HG03108 (cell line): ENCODE measurements around the gene MTFR1L.
A peak's percentile ranks its signal among the peaks of the same experiment; 100 is the strongest.

Source experiments
- ATAC-seq: cut with Tn5 transposase; IDR thresholded peaks from one replicate; pipeline ENCODE4 v1.9.1; 2021; ENCODE audit warnings: moderate library complexity; ENCODE audit not compliant: unreplicated experiment

Gene MTFR1L

DNA sequence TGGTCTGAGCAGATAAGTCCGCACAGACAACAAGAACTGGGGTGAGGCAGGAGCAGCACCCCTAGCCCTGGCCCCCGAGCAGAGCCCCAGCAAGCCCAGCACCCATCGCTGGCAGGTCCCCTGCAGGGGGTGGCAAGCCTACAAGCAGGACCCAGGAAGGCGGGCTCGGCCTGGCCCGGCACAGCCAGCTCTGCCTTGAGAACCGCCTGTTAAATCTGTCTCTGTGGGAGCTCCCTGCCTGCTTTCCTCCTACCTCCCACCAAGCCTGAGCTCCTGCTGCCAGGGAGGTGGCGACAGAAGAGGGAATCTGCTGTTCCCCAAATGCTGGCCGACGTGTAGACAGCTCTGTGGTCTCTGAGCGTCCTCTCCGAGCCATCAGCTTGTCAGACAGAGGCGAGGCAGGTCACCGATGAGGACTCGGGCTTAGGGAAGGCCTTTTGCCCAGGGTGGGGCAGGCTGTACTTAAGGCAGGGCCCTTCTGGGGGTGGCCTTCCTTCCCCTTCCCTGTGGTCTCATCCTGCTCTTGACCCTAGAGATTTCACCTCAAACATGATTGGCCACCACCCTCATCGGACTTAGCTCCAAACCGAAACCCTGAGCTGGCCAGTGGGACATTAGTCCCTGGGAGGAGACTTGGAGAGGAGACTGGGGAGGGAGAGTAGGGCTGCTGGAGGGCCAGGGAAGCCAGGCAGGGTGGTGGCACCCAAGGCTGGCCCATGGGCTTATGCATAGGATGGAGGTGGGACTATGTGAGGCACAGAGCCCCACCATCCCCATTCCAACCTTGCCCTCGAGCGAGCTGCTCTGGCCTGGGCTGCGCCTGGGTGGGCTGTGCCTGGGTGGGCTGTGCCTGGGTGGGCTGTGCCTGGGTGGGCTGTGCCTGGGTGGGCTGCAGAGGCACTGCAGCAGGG lies 12.0 kb upstream of the MTFR1L start:
- ATAC-seq = no peak

GRCh38 chr1:25808481-25809244 lies 11.1 kb upstream of the MTFR1L start:
- no peak for ATAC-seq

DNA sequence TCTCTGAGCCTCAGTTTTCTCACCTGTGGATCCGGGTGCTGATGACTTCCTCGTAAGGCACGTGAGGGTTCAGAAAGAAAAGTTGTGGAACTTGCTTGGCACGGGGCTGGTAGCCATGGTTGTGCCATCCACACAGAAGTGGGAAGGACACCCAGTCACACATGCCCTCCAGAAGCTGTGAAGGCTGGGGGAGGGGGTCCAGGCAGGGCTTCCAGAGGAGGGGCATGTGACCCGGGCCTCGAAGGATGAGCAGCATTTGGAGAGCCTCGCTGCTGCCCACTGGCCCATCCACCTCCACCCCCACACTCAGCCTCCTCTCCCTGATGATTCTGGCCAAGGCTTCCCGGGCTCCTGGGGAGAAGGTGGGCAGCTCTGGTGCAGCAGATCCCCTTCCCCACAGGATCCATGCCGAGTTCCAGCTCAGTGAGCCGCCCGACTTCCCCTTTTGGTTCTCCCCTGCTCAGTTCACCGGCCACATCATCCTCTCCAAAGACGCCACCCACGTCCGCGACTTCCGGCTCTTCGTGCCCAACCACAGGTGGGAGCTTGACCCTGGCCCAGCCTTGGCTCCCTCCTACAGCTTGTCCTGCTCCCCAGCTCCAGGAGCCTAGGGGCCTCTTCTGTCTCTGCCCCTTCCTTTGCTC lies 10.3 kb upstream of the MTFR1L start:
- no peak for ATAC-seq

DNA sequence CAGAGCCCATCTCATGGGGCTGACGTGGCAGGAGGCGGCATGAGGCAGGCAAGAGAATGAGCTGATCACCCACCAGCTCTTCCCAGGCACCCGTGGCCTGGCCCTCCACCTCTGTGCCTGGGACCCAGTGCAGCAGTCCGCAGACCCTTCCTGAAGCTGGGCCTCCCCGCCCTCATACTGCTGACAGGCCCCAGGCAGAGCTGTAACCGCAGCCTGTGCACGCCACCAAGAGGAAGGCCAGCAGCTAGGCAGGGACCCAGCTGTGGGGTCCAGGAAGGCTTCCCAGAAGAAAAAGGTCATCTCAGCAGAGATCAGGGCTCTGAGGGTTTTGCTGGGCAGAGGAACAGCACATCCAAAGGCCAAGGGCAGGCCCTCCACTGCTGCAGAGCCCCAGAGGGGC lies 9.8 kb upstream of the MTFR1L start:
- no peak for ATAC-seq

DNA sequence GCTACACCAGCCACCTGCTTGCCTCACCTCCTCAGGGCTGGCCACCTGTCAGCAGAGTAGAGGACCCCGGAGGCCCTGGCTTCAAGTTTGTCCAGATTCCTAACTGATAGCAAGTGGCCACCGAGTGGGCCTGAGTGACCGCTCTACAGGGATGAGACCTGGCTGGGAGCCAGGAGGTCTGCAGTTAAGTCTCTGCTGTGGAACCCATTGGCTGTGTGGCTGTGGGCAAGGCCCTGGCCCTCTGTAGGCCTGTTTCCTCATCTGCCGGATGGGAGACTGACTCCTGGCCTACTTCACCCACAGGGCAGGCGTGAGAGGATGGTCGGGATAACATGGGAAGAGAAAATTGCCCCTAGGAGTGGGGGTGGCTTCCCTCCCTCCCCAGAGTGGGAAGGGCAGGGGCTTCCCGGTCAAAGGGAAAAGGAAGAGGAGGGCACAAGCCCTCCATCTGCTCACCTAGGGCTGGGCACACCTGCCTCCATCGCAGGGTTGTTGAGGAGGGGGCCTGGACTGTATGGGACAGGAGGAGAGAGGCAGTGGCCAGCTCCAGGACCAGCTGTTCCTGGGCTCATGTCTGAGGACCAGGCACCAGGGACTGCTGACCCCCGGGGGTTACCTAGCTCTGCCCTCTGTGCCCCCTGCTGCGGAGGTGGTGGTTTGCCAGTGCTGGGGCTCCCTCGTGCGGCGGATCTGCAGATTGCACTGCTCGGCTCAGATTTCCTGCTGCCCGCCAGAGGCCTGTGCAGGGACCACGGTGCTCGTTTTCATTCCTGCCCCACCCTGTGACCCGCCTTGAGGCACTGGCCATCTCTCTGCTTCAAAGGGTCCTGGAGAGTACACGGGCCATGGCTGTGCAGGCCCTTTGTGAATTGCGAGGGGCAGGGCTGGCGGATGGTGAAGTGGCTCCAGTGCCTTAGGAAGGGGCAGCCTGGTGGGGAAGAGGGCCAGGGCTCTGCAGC lies 9.1 kb upstream of the MTFR1L start:
- no peak for ATAC-seq

- no peak for ATAC-seq
Observed at GRCh38 chr1:25811384-25812082, 8.2 kb upstream of the MTFR1L start.

DNA sequence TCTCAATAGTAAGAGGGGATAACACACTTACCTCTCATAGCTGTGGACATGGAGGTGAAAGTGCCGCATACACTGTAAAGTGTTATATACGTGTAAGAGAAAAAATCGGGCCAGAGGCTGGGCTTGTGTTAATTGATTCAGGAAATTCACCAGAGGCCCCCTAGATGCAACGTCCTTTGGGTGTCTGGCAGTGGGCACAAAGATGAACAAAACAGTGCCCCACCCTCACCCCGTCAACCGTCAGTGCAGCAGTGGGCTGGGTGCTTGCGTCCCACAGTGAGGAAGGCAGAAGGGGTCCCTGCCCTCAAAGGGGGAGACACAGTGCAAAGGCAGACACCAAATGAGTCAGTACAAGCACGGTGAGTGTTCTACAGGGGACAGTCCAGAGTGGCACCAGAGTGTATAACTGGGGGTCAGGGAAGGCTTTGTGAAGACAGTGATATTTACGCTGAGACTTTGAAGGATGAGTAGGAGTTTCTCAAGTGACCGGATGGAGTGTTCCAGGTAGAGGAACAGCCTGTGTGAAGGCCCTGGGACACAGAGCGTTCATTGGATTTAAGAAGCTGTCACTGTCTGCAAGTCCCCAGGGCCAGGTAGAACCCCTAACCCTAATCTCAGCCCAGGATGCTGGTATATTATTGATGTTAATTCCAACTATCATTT lies 6.6 kb upstream of the MTFR1L start:
- no peak for ATAC-seq

GRCh38 chr1:25813734-25814471 lies 5.9 kb upstream of the MTFR1L start:
- no peak for ATAC-seq

DNA sequence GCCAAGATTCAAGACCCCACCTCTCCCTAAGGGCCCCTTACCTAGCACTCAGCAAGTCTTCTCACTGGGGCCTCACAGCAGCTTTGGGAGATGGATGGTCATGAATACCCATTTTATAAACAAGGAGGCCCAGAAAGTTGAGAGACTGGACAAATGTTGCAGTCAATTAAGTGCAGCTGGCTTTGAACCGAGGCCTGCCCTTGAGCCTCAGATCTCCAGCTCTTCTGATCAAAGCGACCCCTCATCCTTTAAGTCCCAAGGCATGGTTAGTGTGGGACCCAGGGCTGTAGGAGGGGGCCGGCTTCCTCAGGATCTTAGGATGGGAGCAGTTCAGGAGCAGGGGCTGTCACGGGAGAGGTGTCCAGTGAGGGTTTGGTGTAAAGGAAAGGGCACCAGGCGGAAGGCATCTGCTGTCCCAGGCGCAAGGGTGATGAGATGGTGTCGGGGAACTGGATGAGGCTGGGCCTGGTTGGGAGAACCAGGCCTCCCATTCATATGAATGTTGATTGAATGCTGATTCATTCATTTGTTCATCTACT lies 5.1 kb upstream of the MTFR1L start:
- no peak for ATAC-seq

DNA sequence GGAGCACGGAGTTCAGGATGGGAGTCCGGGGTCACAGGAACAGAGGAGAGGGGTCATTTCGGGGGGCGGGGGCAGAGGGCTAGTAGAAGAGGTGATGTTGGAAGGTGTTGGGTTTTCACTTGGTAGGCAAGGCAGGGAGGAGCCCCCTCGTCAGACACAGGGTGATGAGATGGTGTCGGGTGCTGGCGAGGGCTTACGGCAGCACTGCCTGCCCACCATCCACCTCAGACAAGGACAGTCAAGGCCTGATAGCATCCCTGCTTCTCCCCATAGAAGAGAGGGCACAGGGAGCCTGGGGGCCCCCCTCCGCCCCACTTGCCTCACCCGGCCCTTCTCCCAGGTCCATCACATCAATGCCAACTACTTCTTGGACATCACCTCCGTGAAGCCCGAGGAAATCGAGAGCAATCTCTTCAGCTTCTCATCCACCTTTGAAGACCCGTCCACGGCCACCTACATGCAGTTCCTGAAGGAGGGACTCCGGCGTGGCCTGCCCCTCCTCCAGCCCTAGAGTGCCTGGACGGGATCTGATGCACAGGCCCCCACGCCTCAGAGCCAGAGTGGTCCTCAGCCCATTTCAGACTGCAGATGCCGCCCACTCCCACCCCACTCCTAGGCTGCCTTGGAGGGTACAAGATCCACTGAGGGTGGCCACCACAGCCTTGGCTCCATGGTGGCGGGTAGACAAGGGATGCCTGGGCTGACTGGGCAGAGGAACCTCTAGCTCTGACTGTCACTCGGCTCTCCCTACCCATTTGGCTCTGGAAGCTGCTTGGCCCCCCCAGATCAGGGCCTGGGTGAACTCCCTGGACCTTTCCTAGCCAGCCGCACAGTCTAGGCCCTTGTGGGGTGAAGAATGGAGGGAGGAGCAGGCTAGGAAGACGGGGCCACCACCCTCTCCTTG lies 4.3 kb upstream of the MTFR1L start:
- no peak for ATAC-seq

DNA sequence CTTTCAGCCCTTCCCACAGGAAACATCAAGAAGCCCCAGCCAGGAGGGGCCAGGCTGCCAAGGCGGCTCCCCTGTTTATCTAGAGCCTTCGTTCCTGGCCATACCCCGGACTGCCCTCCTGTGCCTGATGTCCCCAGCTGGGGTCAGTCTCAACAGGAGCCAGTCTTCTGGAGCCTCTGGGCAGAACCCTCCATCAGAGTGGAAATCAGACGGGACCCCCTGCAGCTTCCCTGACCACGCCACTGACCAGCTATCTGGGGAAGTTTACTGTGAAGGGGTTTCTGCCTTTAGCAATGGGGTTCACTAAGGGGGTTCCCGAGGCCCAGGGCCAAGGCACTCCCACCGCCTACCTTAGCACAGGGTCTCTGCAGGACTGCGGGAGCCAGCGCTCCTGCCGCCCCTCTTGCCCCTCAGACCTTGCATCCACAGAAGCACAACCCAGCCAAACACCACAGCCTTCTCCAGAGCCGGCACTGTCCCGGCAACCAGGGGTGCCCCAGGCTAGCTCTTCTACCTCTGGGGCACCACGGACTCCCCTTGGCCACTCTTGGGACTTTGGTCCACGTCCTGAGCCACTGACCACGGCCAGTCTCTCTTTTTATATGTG lies 3.5 kb upstream of the MTFR1L start:
- no peak for ATAC-seq

GRCh38 chr1:25817840-25818501 lies 1.8 kb upstream of the MTFR1L start:
- no peak for ATAC-seq

DNA sequence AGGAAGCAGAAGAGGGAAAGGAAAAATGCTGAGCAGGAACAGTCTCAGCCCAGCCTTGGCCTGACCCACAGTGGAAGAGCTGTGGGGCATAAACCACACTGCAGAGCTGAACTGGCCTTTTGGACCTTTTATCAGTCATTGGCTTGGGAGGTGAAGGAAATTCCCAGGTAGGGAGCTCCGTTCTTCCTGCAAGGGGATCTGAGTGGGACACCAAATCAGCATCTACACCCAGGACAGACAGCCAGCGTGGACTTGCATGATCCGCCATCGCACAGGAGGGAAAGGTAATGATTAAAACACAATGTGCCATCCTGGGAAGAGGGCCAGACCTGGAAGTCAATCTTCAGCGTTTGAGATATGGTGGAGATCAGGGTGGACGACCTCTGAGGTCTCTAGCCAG lies 1.2 kb upstream of the MTFR1L start:
- ATAC-seq = no peak

DNA sequence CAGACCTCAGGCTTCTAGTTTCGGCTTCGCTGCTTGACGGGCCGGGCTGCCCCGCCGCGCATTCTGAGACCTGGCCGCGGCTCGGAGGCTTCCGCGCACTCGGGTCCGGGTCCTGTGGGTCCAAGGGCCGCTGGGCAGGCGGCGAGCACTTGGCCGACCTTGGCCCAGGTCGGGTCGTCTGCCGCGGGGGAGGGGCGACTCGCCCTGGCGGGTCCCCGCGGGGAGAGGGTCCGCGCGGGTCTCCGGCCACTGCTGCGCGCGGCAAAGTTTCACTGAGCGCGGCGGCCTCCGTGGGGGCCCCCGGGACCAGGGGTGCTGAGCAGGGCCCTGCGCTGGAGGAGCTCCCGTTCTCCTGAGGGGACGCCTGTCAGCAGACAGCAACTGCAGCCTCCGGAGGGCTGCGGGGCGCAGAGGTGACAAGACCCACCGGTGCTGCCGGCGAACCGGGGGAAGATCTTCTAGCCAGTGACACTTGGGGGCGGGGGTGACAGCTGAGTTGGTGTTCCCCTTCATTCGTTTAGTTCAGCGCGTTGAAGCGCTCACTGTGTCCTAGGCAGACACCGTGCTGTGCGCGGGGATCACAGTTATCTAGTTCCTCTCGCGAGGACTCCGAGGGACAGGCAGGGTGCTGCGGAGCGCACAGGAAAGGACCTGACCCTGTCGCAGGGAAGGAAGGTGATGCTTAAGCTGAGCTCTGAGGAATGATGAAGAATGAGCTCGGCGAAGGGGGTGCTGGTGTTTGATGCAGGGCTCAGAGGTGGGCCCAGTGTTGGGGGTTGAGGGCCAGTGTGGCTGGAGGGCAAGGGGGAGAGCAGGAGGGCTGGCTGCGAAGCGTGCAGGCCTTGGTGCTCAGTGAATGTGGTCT lies 725 bp downstream of the MTFR1L start:
- ATAC-seq = peak; percentile 39

DNA sequence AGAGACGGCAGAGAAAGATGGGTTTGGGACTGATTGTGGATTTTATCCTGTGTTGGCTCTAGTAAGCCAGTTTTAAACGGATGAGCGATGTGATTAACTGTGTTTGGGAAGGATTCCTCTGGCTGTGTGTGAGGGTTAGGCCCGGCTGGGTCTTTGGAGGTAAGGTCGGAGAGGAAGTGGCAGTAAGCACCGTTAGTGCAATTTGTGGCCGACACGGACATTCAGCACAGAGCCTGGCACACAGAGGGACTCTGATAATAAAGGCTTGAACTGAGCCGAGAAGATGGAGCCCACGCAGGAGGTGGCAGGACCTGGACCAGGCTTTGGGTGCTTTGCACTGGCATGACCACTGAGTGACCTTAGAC lies 1.3 kb downstream of the MTFR1L start:
- ATAC-seq = no peak
